ENCODE results near the gene SEMA3F.

- no peak for TF ChIP-seq CTCF (IDR thresholded peaks at IDR 0.05)
- TF ChIP-seq POLR2A (IDR thresholded peaks at IDR 0.05) = no peak
Observed at GRCh38 chr3:50150863-50151686, 4.0 kb upstream of the SEMA3F start.
